LHCN-M2 (cell line): ENCODE results near the gene TMEM198. TPM values are rescaled to one million over a fixed set of nuclear protein-coding genes. Genes with fewer than 3 reads are reported as not detected.

ENCODE experiments used
- DNase-seq: peaks from one replicate; pipeline ENCODE4 v3.0.0-alpha.2; 2012; ENCODE audit warnings: low read depth
- total RNA-seq: library from RNA; depleted of rRNA; stranded (reverse); fragments of >200 nt; gene quantifications from 2 replicates; pipeline ENCODE4 v1.2.3, GENCODE V29; 2014

The TMEM198 gene
- total RNA-seq, 1 experiment from 2014 or later, result 4.2 TPM

DNA sequence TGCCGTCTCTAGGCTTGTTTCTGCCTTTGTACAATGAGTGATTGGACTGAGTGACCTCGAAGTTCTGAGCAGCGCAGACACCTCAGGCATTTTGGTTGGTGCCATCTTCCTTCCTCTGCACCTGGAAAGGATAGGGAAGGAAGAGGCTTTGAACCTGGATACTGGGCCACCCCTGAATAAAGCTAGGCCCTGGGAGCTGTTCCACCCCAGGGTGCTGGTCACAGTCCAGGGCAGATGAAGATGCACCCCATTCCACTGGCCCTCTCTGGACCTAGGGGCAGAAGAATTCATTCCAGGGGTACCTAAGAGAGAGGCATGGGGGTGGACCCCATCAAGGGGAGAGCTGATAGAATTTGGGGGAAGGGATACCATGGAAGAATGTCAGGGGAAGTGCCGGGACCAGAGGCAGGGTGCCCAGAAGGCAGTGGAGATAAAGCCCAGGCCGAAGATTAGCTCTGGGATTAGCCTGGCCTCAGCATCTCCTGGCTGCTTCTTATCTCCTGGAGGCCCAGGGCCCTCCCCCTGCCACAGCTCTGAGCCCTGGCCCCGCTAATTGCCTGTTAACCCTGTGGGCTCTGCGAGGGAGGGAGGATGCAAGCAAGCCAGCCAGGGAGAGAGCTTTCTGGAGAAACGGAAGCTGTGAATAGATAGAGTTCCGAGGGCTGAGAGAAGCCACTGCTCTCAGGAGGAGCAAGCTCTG is 18.1 kb upstream of the TMEM198 start:
- no peak for DNase-seq

DNA sequence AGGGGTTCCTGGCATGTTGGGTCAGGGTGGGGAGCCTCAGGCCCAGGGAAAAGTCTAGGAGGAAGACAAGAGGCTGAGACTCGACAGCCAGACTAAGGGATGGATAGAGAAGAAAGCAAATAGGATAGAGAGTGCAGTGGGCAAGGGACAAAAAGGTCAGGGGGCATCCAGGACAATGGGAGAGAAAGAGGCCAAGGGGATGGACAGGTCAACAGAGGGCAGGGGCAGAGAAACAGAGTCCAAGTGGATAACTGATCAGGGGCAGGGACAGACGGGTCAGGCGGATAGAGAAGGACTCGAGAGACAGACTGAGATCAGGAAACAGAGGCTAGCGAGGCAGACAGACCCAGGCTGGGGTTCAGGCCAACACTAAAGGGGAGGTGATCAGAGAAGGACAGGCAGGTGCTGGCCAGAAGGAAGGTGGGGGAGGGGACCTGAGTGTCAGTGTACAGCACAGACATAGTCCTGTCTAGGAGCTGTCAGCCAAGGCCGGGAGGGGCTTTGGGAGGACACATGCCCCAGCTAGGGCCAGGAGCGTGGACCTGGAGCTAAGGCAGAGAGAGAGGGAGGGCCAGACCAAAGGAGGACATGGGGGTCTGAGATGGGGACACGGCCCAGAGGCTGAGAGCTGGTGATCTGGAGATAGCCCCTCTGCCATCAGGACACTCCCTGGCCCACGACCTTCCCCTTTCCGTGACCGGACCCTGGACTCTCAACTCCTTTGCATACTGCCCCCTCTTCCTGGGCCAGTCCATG is 17.3 kb upstream of the TMEM198 start:
- no peak for DNase-seq

DNA sequence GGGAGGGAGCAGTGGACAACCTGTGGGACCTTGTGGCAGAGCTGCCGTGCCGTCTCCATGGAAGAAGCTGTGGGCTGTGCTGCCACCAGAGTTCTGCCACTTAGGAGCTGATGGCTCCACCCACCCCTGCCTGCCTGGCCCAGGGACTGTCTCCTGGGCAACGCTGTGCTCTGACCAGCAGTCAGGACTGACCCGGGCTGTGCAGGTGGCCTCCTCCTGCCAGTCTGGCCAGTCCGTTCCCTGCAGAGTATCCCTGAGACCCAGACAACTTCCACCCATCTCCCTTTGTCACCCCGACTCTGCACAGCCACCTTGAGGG is 16.8 kb upstream of the TMEM198 start:
- no peak for DNase-seq

GRCh38 chr2:219527472-219527871 is 16.4 kb upstream of the TMEM198 start:
- DNase-seq, result no peak

- peak; percentile 73 for DNase-seq
Observed at GRCh38 chr2:219530048-219530963, 13.5 kb upstream of the TMEM198 start.

GRCh38 chr2:219531639-219532377 is 12.0 kb upstream of the TMEM198 start:
- DNase-seq, result no peak

GRCh38 chr2:219532378-219532649 is 11.5 kb upstream of the TMEM198 start:
- DNase-seq, result no peak

GRCh38 chr2:219533930-219534661 is 9.7 kb upstream of the TMEM198 start:
- DNase-seq, result no peak

DNA sequence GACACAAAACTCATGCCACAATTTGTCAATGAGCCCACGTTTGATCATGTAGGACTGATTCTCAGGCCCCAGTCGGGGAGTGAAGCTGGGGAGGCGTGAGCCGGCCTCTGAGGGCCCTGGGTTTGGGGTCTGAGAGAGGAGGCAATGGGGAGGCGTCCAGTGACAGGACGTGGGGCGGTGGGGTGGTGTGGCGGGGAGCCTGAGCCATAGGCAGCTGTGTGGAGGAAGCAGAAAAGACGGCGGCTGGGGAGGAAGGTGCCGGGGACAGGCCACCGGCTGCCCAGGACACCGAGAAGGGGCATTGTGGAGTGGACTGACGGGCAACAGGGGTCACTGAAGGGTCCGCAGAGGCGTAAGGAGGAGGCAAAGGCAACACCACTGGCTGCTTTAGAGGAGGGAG is 7.4 kb upstream of the TMEM198 start:
- no peak for DNase-seq

GRCh38 chr2:219536967-219537366 is 6.9 kb upstream of the TMEM198 start:
- no peak for DNase-seq

GRCh38 chr2:219537657-219538488 is 6.0 kb upstream of the TMEM198 start:
- no peak for DNase-seq

DNA sequence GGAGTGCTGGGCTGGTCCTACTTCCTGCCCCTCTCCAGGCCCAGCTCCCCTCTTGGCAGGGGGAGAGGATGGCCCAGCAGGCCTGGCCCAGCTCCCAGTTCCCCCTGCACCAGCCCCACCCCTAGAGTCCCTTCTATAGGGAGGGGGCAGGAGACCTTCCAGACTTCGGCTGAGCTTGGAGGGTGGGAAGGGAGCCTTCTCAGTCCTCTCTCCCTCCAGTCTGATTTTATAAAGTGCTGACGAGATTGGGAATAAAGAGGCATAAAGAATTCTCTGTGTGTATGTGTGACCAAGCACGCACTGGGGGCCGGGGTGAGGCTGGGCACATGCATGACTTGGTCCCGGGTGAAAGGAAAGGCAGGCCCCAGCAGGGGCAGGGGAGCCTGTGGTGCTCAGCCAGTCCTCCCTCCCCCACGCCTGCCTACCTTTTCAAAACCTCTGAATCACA is 5.3 kb upstream of the TMEM198 start:
- no peak for DNase-seq

GRCh38 chr2:219538956-219539788 is 4.7 kb upstream of the TMEM198 start:
- no peak for DNase-seq

GRCh38 chr2:219539926-219540678 is 3.7 kb upstream of the TMEM198 start:
- DNase-seq, result no peak

- no peak for DNase-seq
Observed at GRCh38 chr2:219540784-219541504, 2.9 kb upstream of the TMEM198 start.

GRCh38 chr2:219541611-219542180 is 2.1 kb upstream of the TMEM198 start:
- DNase-seq, result peak; percentile 44

DNA sequence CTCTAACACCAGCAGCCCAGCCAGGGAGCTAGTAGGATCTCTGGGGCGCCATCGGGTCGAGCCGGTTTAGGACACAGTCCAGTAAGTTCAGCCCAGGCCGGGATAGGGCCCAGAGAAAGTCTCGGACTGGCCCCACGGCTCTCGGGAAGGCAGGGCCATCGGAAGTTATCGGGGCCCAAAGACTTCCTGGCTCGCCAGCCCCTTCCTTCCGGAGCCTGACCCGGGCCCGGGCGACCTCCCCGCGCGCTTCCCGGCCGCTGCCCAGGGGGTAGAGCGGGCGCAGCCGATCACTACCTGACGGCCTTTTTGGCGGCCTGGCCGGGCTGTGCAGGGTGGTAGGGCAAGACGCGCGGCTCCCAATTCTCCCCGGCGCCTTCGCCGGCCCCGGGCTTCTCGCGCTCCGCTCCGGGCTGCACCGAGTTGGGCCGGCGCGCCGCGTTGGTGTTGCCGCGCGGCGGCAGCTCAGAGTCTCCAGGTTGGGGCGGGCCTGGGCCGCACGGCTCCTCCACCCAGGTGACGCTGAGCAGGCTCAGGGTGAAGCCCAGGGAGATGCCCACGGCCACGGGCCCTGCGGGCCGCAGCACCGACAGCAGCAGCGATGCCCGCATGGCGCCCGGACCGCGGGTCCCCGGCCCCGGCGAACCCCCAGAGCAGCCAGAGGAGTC is 765 bp upstream of the TMEM198 start:
- peak; percentile 49 for DNase-seq
